SH-SY5Y (cell line): ENCODE measurements around the gene FITM2.

Experiments used
- GATA2 ChIP-seq: IDR thresholded peaks from 2 replicates; pipeline ENCODE4 v1.6.1; 2011; ENCODE audit warnings: mild to moderate bottlenecking, low read depth, low read length
- GATA3 ChIP-seq: IDR thresholded peaks from 2 replicates; pipeline ENCODE4 v1.6.1; 2011; ENCODE audit warnings: low read depth, mild to moderate bottlenecking, low read length, moderate library complexity

DNA sequence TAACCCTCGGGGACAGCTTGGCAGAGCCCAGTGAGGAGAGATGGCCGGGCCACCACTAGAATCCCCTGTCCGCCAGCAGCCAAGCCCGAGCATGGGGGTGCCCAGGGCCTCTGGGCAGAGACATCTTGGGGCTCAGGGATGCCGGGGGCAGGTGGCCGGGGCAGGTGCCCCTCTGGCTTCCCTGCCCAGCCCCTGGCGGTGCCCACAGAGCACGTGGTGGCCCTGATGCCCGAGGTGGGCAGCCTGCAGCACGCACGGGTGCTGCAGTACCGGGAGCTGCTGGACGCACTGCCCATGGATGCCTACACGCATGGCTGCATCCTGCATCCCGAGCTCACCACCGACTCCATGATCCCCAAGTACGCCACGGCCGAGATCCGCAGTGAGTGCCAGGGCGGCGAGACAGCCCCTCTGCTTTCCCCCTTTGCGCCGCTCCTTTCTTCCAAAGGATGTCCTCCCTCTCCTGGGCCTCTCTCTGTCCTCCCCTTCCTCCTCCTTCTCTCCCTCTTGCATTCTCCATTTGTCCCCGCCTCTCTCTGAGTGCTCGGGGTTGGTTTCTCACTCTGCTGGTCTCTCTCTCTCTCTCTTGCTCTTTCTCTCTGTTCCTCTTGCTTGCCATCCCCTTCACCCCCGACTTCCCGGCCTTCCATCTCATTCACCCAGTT lies 52.6 kb downstream of the FITM2 start:
- TF ChIP-seq GATA3 (no peak), GATA2 (no peak)
